ENCODE data around the gene KLF13. TPM values are rescaled to one million over a fixed set of nuclear protein-coding genes. Genes with fewer than 3 reads are reported as not detected.

The KLF13 gene
- total RNA-seq, 2 experiments from 2014 or later, result 214 to 215 TPM

DNA sequence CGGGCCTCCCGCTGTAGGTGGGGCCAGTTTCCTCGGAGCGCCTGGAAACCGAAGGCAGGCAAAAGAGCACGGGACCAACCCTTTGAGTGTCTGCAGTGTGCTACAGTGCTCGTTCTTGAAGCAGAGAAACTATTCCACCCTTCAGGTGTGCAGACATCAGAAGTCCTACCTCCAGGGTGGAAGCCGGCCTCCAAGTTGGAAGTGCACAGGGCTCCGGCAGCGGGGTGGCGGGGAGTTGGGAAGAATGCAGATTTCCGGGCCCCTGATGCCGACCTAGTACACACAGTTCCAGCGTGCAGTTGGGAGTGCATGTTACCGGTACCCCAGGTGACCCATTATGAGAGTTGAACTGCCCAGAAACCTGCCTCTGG is 3.0 kb downstream of the KLF13 start:
- ATAC-seq, result no peak

DNA sequence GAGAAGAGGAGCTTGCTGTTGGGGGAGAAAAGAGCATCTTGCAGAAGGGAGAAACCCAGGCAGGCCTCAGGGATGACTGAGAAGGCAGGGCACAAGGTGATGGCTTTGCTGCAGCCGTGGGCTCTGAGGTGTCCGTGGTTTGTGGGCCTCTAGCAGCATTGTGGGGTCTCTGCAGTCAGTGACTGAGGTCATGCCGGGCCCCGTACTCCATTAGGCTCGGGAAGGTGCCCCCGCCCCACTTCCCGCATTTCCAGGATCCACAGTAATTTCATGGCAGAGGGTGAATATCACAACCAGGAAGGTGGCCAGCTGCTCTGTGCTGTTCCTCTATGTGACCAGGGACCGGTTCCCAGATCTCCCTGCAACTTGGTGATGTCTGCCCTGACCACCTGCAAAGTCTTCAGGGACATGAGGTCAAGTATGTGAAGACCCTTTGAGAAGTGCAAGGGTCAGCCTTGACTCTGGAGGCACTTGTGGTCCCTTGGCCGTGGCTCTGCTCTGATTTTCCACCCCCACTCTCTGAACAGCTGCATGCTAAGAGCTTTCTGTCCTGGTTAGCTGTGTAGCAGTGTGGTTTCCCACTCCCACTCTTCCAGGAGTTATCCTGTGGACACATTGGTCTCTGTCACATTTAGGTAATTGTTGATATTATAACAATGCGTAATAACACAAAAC is 3.6 kb downstream of the KLF13 start:
- ATAC-seq, result no peak

More for the DNA sequence above, 3.0 kb downstream of the KLF13 start:
- Mint-ChIP-seq H3K4me1 (ENCODE audit: low read depth) (peaks cover 59% of the 10 kb centered on the region), H3K36me3 (ENCODE audit: low read depth) (peaks cover 49% of the 10 kb centered on the region), H3K27ac (peak overlapping the region; percentile 92), H3K27me3 (ENCODE audit: low read depth) (no peaks in the 10 kb centered on the region), H3K9me3 (ENCODE audit: insufficient read depth) (no peaks in the 10 kb centered on the region), H3K4me3 (peak overlapping the region; percentile 91)
- ChIA-PET POLR2A (interaction anchor here (0.5 to 7.4 kb wide), 9 partner anchors 12 to 703 kb away, joined by 3 to 63 read pairs (median 4); no protein-coding TSS in a partner anchor), CTCF (interaction anchor here (1.0 to 1.9 kb wide), 4 partner anchors 12 to 159 kb away, joined by 4 to 7 read pairs (median 4); no protein-coding TSS in a partner anchor)
- no peak for DNase-seq

DNA sequence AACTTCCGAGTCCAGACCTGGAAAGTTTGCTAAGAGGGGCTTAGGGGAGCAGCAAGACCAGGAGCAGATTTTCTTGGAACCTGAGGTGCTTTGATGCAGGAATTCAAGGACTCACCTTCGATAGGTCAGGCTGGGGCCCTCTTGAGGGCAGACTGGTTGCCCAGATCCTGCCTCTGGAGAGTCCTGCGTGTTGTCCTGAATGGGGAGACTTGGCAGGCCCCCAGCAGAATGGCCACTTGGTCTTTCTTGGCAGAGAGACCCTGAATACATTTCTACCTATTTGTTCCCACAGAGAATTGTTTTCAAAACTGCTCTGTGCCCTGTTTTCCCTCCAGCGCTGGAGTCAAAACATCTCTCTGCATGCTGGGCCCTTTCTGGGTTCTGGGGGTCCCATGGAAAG is 4.2 kb downstream of the KLF13 start:
- Mint-ChIP-seq H3K27ac (peak overlapping the region; percentile 92), H3K9me3 (ENCODE audit: insufficient read depth) (no peaks in the 10 kb centered on the region), H3K4me3 (peak overlapping the region; percentile 91), H3K36me3 (ENCODE audit: low read depth) (peaks cover 58% of the 10 kb centered on the region), H3K27me3 (ENCODE audit: low read depth) (no peaks in the 10 kb centered on the region), H3K4me1 (ENCODE audit: low read depth) (peaks cover 64% of the 10 kb centered on the region)
- DNase-seq (no peak), ATAC-seq (no peak)
- CTCF ChIA-PET, result interaction anchor here (0.7 to 1.3 kb wide), 3 partner anchors 30 to 109 kb away, joined by 3 to 5 read pairs (median 4); no protein-coding TSS in a partner anchor
- POLR2A ChIA-PET, result interaction anchor here (0.8 to 7.4 kb wide), 4 partner anchors 11 to 104 kb away, joined by 3 to 52 read pairs (median 3); no protein-coding TSS in a partner anchor

More for the DNA sequence above, 3.6 kb downstream of the KLF13 start:
- ChIA-PET CTCF (interaction anchor here (0.7 to 1.7 kb wide), 5 partner anchors 12 to 158 kb away, joined by 3 to 5 read pairs (median 4); no protein-coding TSS in a partner anchor), POLR2A (interaction anchor here (0.8 to 7.4 kb wide), 4 partner anchors 12 to 105 kb away, joined by 3 to 52 read pairs (median 3); no protein-coding TSS in a partner anchor)
- Mint-ChIP-seq H3K27ac (peak overlapping the region; percentile 92), H3K27me3 (ENCODE audit: low read depth) (no peaks in the 10 kb centered on the region), H3K4me1 (ENCODE audit: low read depth) (peaks cover 59% of the 10 kb centered on the region), H3K9me3 (ENCODE audit: insufficient read depth) (no peaks in the 10 kb centered on the region), H3K4me3 (peak overlapping the region; percentile 91), H3K36me3 (ENCODE audit: low read depth) (peaks cover 55% of the 10 kb centered on the region)
- DNase-seq, result no peak

DNA sequence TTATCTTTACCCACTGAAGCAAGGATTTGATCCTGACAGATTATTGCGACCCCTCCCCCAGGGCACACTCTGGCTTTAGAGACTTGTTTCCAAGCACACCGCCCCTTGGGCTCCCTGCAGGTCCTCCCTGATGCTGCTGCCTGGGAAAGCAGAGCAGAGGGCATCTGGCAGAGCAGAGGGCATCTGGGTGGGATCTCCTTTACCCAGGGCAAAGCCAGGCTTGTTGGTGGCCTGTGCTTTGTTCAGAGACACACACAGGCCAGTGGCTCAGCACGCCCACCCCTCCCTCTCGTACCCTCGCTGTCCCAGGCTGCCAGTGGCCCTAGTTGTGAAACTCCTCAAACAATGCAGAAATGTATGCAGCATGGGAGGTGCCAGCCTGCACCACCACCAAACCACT is 4.8 kb downstream of the KLF13 start:
- Mint-ChIP-seq H3K4me3 (peak overlapping the region; percentile 91), H3K27ac (peak overlapping the region; percentile 92), H3K36me3 (ENCODE audit: low read depth) (peaks cover 58% of the 10 kb centered on the region), H3K27me3 (ENCODE audit: low read depth) (no peaks in the 10 kb centered on the region), H3K9me3 (ENCODE audit: insufficient read depth) (no peaks in the 10 kb centered on the region), H3K4me1 (ENCODE audit: low read depth) (peaks cover 69% of the 10 kb centered on the region)
- no peak for DNase-seq
- CTCF ChIA-PET, result interaction anchor here (0.7 kb wide), 1 partner anchor 128 kb away, joined by 3 read pairs; no protein-coding TSS in a partner anchor
- no peak for ATAC-seq
- POLR2A ChIA-PET, result interaction anchor here (1.3 to 1.4 kb wide), 2 partner anchors 17 to 104 kb away, joined by 3 to 4 read pairs; no protein-coding TSS in a partner anchor

DNA sequence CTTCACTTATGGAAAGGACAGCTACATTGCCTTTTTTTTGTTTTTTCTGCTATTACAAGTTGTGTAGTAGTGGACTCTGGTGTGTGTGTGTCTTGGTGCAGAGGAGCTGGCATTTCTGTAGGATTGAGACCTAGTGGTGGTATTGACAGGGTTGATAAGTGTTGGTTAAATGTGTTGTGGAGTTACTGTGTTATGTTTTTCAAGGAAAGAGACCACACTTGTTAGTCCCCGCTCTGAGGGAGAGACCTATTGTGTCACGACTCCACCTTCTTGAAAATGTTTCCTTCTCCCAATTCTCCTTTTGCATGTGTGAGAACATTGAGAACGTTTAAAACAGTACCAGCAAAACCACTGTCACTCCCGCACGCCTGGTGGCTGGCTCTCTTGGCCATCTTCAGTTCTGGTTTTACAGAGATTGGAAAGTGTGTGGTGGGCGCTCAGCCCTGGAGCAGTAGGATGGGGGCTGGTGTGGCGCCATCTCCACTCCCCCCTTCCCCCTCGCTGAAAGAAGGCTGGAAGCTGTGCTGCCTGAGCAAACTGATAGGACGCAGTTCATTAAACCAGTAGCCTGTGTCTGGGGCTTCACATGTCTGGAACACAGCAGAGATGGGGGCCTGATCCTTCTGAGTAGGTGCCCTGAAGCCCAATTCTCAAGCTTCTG is 5.5 kb downstream of the KLF13 start:
- Mint-ChIP-seq H3K27me3 (ENCODE audit: low read depth) (no peaks in the 10 kb centered on the region), H3K4me1 (ENCODE audit: low read depth) (peaks cover 77% of the 10 kb centered on the region), H3K27ac (peak overlapping the region; percentile 92), H3K9me3 (ENCODE audit: insufficient read depth) (no peaks in the 10 kb centered on the region), H3K4me3 (peak overlapping the region; percentile 91), H3K36me3 (ENCODE audit: low read depth) (peaks cover 62% of the 10 kb centered on the region)
- CTCF ChIA-PET, result interaction anchor here (0.6 to 0.7 kb wide), 2 partner anchors 27 to 129 kb away, joined by 3 read pairs; no protein-coding TSS in a partner anchor
- DNase-seq (no peak), ATAC-seq (no peak)
- POLR2A ChIA-PET, result interaction anchor here (1.0 to 1.4 kb wide), 3 partner anchors 11 to 103 kb away, joined by 3 to 5 read pairs (median 4); no protein-coding TSS in a partner anchor

DNA sequence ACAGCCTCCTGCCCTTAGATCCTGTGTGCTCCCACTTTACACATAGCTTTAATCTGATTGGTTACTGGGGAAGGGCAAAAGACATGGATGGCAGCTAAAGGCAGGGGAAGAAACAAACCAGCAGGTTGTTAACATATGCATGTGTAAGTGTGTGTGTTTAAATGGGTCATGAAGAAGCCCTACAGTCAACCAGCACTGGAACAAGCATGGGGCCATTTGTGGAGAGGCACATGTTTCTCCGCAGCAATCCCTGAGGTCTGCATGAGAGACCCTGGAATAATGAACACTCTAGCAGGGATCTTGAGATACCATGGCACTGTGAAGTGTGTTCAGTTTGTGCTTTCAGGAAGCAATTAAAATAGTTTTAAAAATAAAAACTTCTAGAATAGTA is 6.0 kb downstream of the KLF13 start:
- no peak for DNase-seq
- no peak for ATAC-seq
- Mint-ChIP-seq H3K36me3 (ENCODE audit: low read depth) (peaks cover 65% of the 10 kb centered on the region), H3K27ac (peak overlapping the region; percentile 92), H3K4me1 (ENCODE audit: low read depth) (peaks cover 82% of the 10 kb centered on the region), H3K9me3 (ENCODE audit: insufficient read depth) (no peaks in the 10 kb centered on the region), H3K4me3 (peak overlapping the region; percentile 91), H3K27me3 (ENCODE audit: low read depth) (no peaks in the 10 kb centered on the region)
- POLR2A ChIA-PET, result interaction anchor here (1.0 to 1.4 kb wide), 3 partner anchors 10 to 102 kb away, joined by 3 to 5 read pairs (median 4); no protein-coding TSS in a partner anchor
- CTCF ChIA-PET, result interaction anchor here (0.6 kb wide), 1 partner anchor 26 kb away, joined by 3 read pairs; no protein-coding TSS in a partner anchor

DNA sequence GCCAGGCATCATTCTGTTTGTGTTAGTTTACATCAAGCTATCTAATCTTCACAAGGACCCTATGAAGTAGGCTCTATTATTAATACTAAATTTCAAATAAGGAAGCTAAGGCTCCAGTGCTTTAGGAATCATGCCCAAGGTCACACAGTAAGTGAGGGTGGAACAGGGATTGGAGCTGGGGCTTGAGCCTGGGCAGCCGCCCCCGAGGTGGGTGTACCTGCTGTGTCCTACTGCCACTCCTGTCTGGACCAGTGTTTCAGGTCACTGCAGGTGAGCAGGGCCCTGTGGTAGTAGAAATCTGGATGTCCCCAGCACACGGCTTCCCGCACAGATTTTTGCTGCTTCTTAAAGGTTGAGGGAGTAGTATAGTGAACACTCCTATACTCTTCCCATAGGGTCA is 6.5 kb downstream of the KLF13 start:
- DNase-seq (no peak), ATAC-seq (no peak)
- Mint-ChIP-seq H3K27me3 (ENCODE audit: low read depth) (no peaks in the 10 kb centered on the region), H3K9me3 (ENCODE audit: insufficient read depth) (no peaks in the 10 kb centered on the region), H3K4me1 (ENCODE audit: low read depth) (peaks cover 87% of the 10 kb centered on the region), H3K36me3 (ENCODE audit: low read depth) (peaks cover 65% of the 10 kb centered on the region), H3K4me3 (no peak overlapping the region), H3K27ac (no peak overlapping the region)
- CTCF ChIA-PET, result interaction anchor here (0.6 kb wide), 1 partner anchor 26 kb away, joined by 3 read pairs; no protein-coding TSS in a partner anchor
- POLR2A ChIA-PET, result interaction anchor here (1.0 kb wide), 1 partner anchor 10 kb away, joined by 5 read pairs; no protein-coding TSS in a partner anchor

DNA sequence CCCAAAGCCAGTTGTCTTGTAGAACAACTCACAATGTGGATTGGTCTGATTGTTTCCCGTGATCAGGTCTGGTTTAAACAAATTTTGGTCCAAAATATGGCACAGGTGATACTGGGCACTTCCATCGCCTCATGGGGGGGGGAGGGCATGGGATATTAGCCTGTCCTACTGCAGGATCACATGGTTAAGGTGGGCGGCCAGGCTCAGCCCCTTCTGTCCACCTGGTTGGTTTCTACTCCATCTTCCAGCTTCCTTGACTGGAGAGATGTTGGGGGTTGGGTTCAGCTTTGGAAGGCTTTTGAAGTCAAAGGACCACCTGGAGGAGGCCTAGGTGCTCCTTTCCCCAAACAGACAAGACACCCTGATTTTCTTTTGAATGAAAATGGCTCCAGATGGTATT is 7.2 kb downstream of the KLF13 start:
- H3K36me3 Mint-ChIP-seq (ENCODE audit: low read depth), result peaks cover 60% of the 10 kb centered on the region
- no peak overlapping the region for H3K4me3 Mint-ChIP-seq
- ATAC-seq (no peak), DNase-seq (no peak)
- ChIA-PET POLR2A (no interaction called here), CTCF (no interaction called here)
- H3K9me3 Mint-ChIP-seq (ENCODE audit: insufficient read depth), result no peaks in the 10 kb centered on the region
- H3K4me1 Mint-ChIP-seq (ENCODE audit: low read depth), result peaks cover 94% of the 10 kb centered on the region
- no peak overlapping the region for H3K27ac Mint-ChIP-seq
- H3K27me3 Mint-ChIP-seq (ENCODE audit: low read depth), result no peaks in the 10 kb centered on the region

DNA sequence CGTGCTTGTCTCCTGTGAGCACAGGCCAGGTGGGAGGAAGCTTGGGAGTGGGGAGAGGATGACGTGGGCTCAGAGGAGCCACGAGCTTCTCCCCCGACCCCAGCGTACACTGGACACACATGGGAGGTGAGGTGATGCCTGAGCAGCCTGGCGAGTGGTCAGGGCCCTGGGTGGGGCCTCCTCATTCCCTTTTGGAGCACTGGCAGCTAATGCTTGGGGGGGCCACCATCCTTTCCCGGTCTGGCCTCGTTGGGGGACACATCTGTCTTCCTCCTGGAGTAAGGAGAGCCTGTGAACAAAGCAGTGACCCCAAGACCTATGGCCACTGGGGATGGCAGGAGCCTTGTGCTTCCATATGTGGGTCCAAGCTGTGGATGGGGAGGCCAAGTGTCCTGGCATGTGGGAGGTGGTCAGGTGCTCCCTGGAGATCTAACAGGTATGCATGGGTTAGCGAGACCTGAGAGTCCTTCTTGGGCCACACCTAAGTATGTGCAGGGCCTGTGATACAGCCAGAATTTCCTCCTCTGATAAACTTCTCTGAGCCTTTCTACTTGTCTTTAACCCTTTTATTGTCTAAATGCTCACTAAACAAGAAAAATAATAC is 9.5 kb downstream of the KLF13 start:
- H3K36me3 Mint-ChIP-seq (ENCODE audit: low read depth), result peaks cover 52% of the 10 kb centered on the region
- CTCF ChIA-PET, result interaction anchor here (1.0 to 1.2 kb wide), 2 partner anchors 10 kb away, joined by 3 to 4 read pairs; no protein-coding TSS in a partner anchor

DNA sequence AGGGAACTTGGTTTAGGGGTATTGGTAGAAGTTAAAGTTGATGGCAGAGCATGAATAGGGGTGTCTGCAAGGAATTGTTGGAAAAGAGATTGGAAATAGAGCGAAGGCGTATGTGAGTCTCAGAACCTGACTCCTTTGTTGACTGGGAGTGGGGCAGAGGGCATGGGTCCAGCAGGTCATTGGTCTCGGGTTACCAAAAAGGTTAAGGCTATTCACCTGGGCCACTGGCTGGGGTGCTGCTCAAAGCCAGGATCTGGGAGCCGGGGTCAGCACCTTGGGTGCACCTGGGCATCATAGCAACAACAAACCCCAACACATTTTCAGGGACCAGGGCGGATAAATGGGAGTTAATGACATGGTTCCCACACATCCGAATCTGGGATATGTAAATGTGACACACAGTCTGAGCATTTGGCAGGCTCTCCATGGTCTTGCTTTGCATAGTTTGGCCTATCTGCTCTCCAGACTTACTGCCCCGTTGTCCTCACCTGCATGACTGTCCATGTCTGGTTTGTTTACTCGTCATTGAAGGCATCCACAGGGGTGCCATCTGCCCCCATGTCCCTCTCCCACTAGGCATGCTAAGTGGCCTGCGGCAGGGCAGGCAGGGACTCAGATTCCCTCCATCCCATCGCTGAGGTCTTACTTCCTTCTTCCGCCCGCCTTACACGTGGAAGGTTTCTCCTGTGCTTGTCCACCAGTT is 10.1 kb downstream of the KLF13 start:
- no peak overlapping the region for H3K4me3 Mint-ChIP-seq
- H3K36me3 Mint-ChIP-seq (ENCODE audit: low read depth), result peaks cover 49% of the 10 kb centered on the region
- no peaks in the 10 kb centered on the region for H3K9me3 Mint-ChIP-seq (ENCODE audit: insufficient read depth)
- ChIA-PET POLR2A (no interaction called here), CTCF (interaction anchor here (1.2 kb wide), 1 partner anchor 9 kb away, joined by 3 read pairs; no protein-coding TSS in a partner anchor)
- peak overlapping the region; percentile 30 for H3K27ac Mint-ChIP-seq
- DNase-seq (no peak), ATAC-seq (no peak)
- H3K27me3 Mint-ChIP-seq (ENCODE audit: low read depth), result no peaks in the 10 kb centered on the region
- H3K4me1 Mint-ChIP-seq (ENCODE audit: low read depth), result peaks cover 100% of the 10 kb centered on the region

More for the DNA sequence above, 9.5 kb downstream of the KLF13 start:
- DNase-seq (no peak), ATAC-seq (no peak)
- H3K27me3 Mint-ChIP-seq (ENCODE audit: low read depth), result no peaks in the 10 kb centered on the region
- POLR2A ChIA-PET, result interaction anchor here (1.4 kb wide), 1 partner anchor 10 kb away, joined by 4 read pairs; no protein-coding TSS in a partner anchor
- H3K4me3 Mint-ChIP-seq, result no peak overlapping the region
- H3K27ac Mint-ChIP-seq, result peak overlapping the region; percentile 31
- H3K9me3 Mint-ChIP-seq (ENCODE audit: insufficient read depth), result no peaks in the 10 kb centered on the region
- H3K4me1 Mint-ChIP-seq (ENCODE audit: low read depth), result peaks cover 100% of the 10 kb centered on the region
